H9 (cell line): ENCODE data around the gene TMEM9. TPM values are rescaled to one million over a fixed set of nuclear protein-coding genes. Genes with fewer than 3 reads are reported as not detected.

Experiments
- DNase-seq: peaks from one replicate; pipeline ENCODE4 v3.0.0-alpha.2; 2017
- H2AFZ ChIP-seq: one replicate; pipeline ENCODE4 v1.6.1; 2013; ENCODE audit warnings: mild to moderate bottlenecking, low read length, control low read depth, moderate library complexity
- H2AK5ac ChIP-seq: 2 replicates; pipeline ENCODE4 v1.6.1; 2013; ENCODE audit warnings: low read length, control low read depth, mixed read lengths; ENCODE audit not compliant: insufficient read length
- H2BK120ac ChIP-seq: one replicate; pipeline ENCODE4 v1.6.1; 2013; ENCODE audit warnings: low read depth, mild to moderate bottlenecking, low read length, control low read depth, inconsistent platforms; ENCODE audit not compliant: poor library complexity, severe bottlenecking
- H2BK12ac ChIP-seq: 2 replicates; pipeline ENCODE4 v1.6.1; 2013; ENCODE audit warnings: low read length, control low read depth, mixed read lengths, low read depth; ENCODE audit not compliant: insufficient read length
- H2BK15ac ChIP-seq: 2 replicates; pipeline ENCODE4 v1.6.1; 2013; ENCODE audit warnings: low read depth, low read length, control low read depth
- H2BK20ac ChIP-seq: one replicate; pipeline ENCODE4 v1.6.1; 2013; ENCODE audit warnings: low read depth, mild to moderate bottlenecking, low read length, control low read depth, inconsistent platforms; ENCODE audit not compliant: poor library complexity, severe bottlenecking
- H2BK5ac ChIP-seq: 2 replicates; pipeline ENCODE4 v1.6.1; 2013; ENCODE audit warnings: low read length, control low read depth, mixed read lengths; ENCODE audit not compliant: insufficient read length
- H3K14ac ChIP-seq: 2 replicates; pipeline ENCODE4 v1.6.1; 2013; ENCODE audit warnings: low read length, control low read depth; ENCODE audit not compliant: insufficient read depth
- H3K18ac ChIP-seq: 2 replicates; pipeline ENCODE4 v1.6.1; 2013; ENCODE audit warnings: low read depth, mild to moderate bottlenecking, mixed read lengths, low read length, control low read depth; ENCODE audit not compliant: insufficient read length
- H3K23ac ChIP-seq: 2 replicates; pipeline ENCODE4 v1.6.1; 2013; ENCODE audit warnings: low read length, control low read depth, mixed read lengths, low read depth; ENCODE audit not compliant: insufficient read length
- H3K23me2 ChIP-seq: 2 replicates; pipeline ENCODE4 v1.6.1; 2013; ENCODE audit warnings: low read depth, mild to moderate bottlenecking, mixed read lengths, low read length, control low read depth; ENCODE audit not compliant: insufficient read length, poor library complexity, severe bottlenecking
- H3K27ac ChIP-seq: 2 replicates; pipeline ENCODE4 v1.5.1; 2013; ENCODE audit warnings: low read length, control low read depth, mixed read lengths, low read depth; ENCODE audit not compliant: insufficient read length
- H3K27me3 ChIP-seq: 2 replicates; pipeline ENCODE4 v1.6.1; 2013; ENCODE audit warnings: low read length, control low read depth, inconsistent platforms; ENCODE audit not compliant: insufficient read depth
- H3K4ac ChIP-seq: 2 replicates; pipeline ENCODE4 v1.6.1; 2013; ENCODE audit warnings: low read depth, mild to moderate bottlenecking, control low read depth, inconsistent platforms, low read length, moderate library complexity
- H3K4me1 ChIP-seq: 2 replicates; pipeline ENCODE4 v1.6.1; 2013; ENCODE audit warnings: low read length, control low read depth, inconsistent platforms; ENCODE audit not compliant: insufficient read depth
- H3K4me2 ChIP-seq: 2 replicates; pipeline ENCODE4 v1.6.1; 2013; ENCODE audit warnings: low read length, control low read depth, mixed read lengths; ENCODE audit not compliant: insufficient read length, insufficient read depth
- H3K56ac ChIP-seq: 2 replicates; pipeline ENCODE4 v1.6.1; 2013; ENCODE audit warnings: low read depth, mild to moderate bottlenecking, mixed read lengths, low read length, control low read depth; ENCODE audit not compliant: insufficient read length
- H3K79me1 ChIP-seq: 2 replicates; pipeline ENCODE4 v1.6.1; 2013; ENCODE audit warnings: low read depth, mild to moderate bottlenecking, moderate library complexity, low read length, control low read depth, inconsistent platforms; ENCODE audit not compliant: insufficient read depth, poor library complexity, severe bottlenecking
- H3K79me2 ChIP-seq: 2 replicates; pipeline ENCODE4 v1.6.1; 2013; ENCODE audit warnings: low read length, control low read depth, inconsistent platforms; ENCODE audit not compliant: insufficient read depth
- H3K9ac ChIP-seq: 2 replicates; pipeline ENCODE4 v1.6.1; 2013; ENCODE audit warnings: low read length, control low read depth, mixed read lengths; ENCODE audit not compliant: insufficient read length; ENCODE audit errors: extremely low read depth
- H3K9me3 ChIP-seq: one replicate; pipeline ENCODE4 v1.6.1; 2013; ENCODE audit warnings: low read depth, low read length, inconsistent platforms; ENCODE audit not compliant: control insufficient read depth
- H3T11ph ChIP-seq: one replicate; pipeline ENCODE4 v1.6.1; 2013; ENCODE audit warnings: mild to moderate bottlenecking, low read length, control low read depth, inconsistent platforms
- H4K20me1 ChIP-seq: one replicate; pipeline ENCODE4 v1.6.1; 2013; ENCODE audit not compliant: control insufficient read depth, insufficient read length, insufficient read depth
- H4K5ac ChIP-seq: 2 replicates; pipeline ENCODE4 v1.6.1; 2013; ENCODE audit warnings: low read depth, mild to moderate bottlenecking, mixed read lengths, low read length, control low read depth; ENCODE audit not compliant: insufficient read length
- H4K8ac ChIP-seq: replicated peaks from 2 replicates; pipeline ENCODE4 v1.6.1; 2013; ENCODE audit warnings: low read length, control low read depth, mixed read lengths, low read depth; ENCODE audit not compliant: insufficient read length
- H4K91ac ChIP-seq: 2 replicates; pipeline ENCODE4 v1.6.1; 2013; ENCODE audit warnings: low read depth, mild to moderate bottlenecking, moderate library complexity, mixed read lengths, low read length, control low read depth; ENCODE audit not compliant: insufficient read length
- H3K27ac Mint-ChIP-seq, 3 experiments: 2 replicates in 2 of 3; 3 replicates in 1 of 3; pipeline ENCODE4 v1.8.0; 2020 to 2021; ENCODE audit warnings: mixed read lengths in 3 of 3, mild to moderate bottlenecking in 1 of 3, moderate library complexity in 1 of 3
- H3K27me3 Mint-ChIP-seq: 2 replicates; pipeline ENCODE4 v1.8.0; 2021; ENCODE audit warnings: low read depth, mild to moderate bottlenecking, moderate library complexity, mixed read lengths
- H3K36me3 Mint-ChIP-seq, 3 experiments: 2 replicates in 2 of 3; 3 replicates in 1 of 3; pipeline ENCODE4 v1.8.0; 2020 to 2021; ENCODE audit warnings: low read depth in 3 of 3, mixed read lengths in 3 of 3; ENCODE audit not compliant: insufficient read depth in 1 of 3
- H3K4me1 Mint-ChIP-seq, 2 experiments: 2 replicates each; pipeline ENCODE4 v1.8.0; 2020; ENCODE audit warnings: mixed read lengths in 2 of 2
- H3K4me3 Mint-ChIP-seq, 2 experiments: 2 replicates in 1 of 2; 3 replicates in 1 of 2; pipeline ENCODE4 v1.8.0; 2020 to 2021; ENCODE audit warnings: mild to moderate bottlenecking in 2 of 2, mixed read lengths in 2 of 2, moderate library complexity in 1 of 2
- H3K9me3 Mint-ChIP-seq, 2 experiments: 2 replicates in 1 of 2; 3 replicates in 1 of 2; pipeline ENCODE4 v1.8.0; 2020; ENCODE audit warnings: mild to moderate bottlenecking in 2 of 2, mixed read lengths in 2 of 2, moderate library complexity in 1 of 2
- CTCF ChIP-seq: fragments of 200-600 bp; sonication (generic); conservative IDR thresholded peaks from 3 replicates; pipeline ENCODE4 v1.8.0; 2021; ENCODE audit warnings: antibody characterized with exemption, mild to moderate bottlenecking
- WGBS: extraction: QIAGEN DNeasy Blood & Tissue Kit; methylation state at CpG from one replicate; pipeline ENCODE4 v1.1.7; 2013; ENCODE audit warnings: missing lambda C conversion rate, low lambda C conversion rate, mixed read lengths; ENCODE audit not compliant: insufficient read length; ENCODE audit errors: extremely low coverage; 5-methylcytosine and 5-hydroxymethylcytosine counted together
- total RNA-seq: library from RNA; stranded (reverse); gene quantifications from 2 replicates; pipeline ENCODE4 v1.2.1, GENCODE V29; 2021

TMEM9 gene
- total RNA-seq, 1 experiment from 2014 or later = 93.4 TPM

GRCh38 chr1:201104141-201104540 is 50.1 kb downstream of the TMEM9 start:
- H3K4ac ChIP-seq = no peak overlapping the region
- H3K4me1 ChIP-seq = no peaks in the 10 kb centered on the region; the same call in 1 of the 2 replicates
- TF ChIP-seq CTCF = no peak
- H4K8ac ChIP-seq = no peak overlapping the region
- Mint-ChIP-seq H3K9me3 (no peaks in the 10 kb centered on the region), H3K27ac (no peak overlapping the region), H3K4me1 (peaks cover 21 to 29% of the 10 kb centered on the region in 2 experiments), H3K4me3 (no peak overlapping the region), H3K36me3 (no peaks in the 10 kb centered on the region), H3K27me3 (peaks cover 12% of the 10 kb centered on the region)
- H3K23me2 ChIP-seq = peaks cover 2% of the 10 kb centered on the region
- no peak overlapping the region for H2BK12ac ChIP-seq
- H3K27me3 ChIP-seq = no peaks in the 10 kb centered on the region
- DNase-seq = no peak
- no peak overlapping the region for H2BK5ac ChIP-seq
- H3K79me2 ChIP-seq = no peaks in the 10 kb centered on the region
- no peak overlapping the region for H3K56ac ChIP-seq
- H3K4me2 ChIP-seq = no peak overlapping the region
- H3K79me1 ChIP-seq = no peaks in the 10 kb centered on the region
- no peaks in the 10 kb centered on the region for H4K20me1 ChIP-seq
- H2AK5ac ChIP-seq = no peak overlapping the region
- no peak overlapping the region for H3T11ph ChIP-seq
- no peak overlapping the region for H3K27ac ChIP-seq
- no peaks in the 10 kb centered on the region for H3K9me3 ChIP-seq
- no peak overlapping the region for H3K14ac ChIP-seq
- no peak overlapping the region for H2BK15ac ChIP-seq
- no peak overlapping the region for H3K18ac ChIP-seq
- H2AFZ ChIP-seq = no peak overlapping the region
- no peak overlapping the region for H3K9ac ChIP-seq
- no peak overlapping the region for H4K91ac ChIP-seq
- H2BK120ac ChIP-seq = no peak overlapping the region
- H3K23ac ChIP-seq = no peak overlapping the region
- WGBS = no CpG with 5 or more reads among the region's 1 CpG
- no peak overlapping the region for H4K5ac ChIP-seq
- H2BK20ac ChIP-seq = no peak overlapping the region
